SKM-1 treated with dmso at 0.1 percent for 144 hours (cell line): ENCODE measurements around the gene KRT20.

Experiments used
- DNase-seq: peaks from one replicate; lab custom pipeline; 2025; ENCODE audit not compliant: unreplicated experiment; lab: John Stamatoyannopoulos, UW

The KRT20 gene

GRCh38 chr17:40854175-40854814 lies 30.7 kb downstream of the KRT20 start:
- DNase-seq: no peak

GRCh38 chr17:40852364-40852763 lies 32.7 kb downstream of the KRT20 start:
- DNase-seq: no peak

- no peak for DNase-seq
Measured at GRCh38 chr17:40850293-40850972, 34.6 kb downstream of the KRT20 start.

- DNase-seq: no peak
Measured at GRCh38 chr17:40849723-40850122, 35.3 kb downstream of the KRT20 start.

GRCh38 chr17:40848583-40849235 lies 36.3 kb downstream of the KRT20 start:
- no peak for DNase-seq

GRCh38 chr17:40846515-40847144 lies 38.4 kb downstream of the KRT20 start:
- DNase-seq: no peak

- DNase-seq: no peak
Measured at GRCh38 chr17:40844671-40845107, 40.4 kb downstream of the KRT20 start.

GRCh38 chr17:40843242-40843641 lies 41.8 kb downstream of the KRT20 start:
- DNase-seq: no peak

GRCh38 chr17:40841246-40841645 lies 43.8 kb downstream of the KRT20 start:
- no peak for DNase-seq

- DNase-seq: no peak
Measured at GRCh38 chr17:40839194-40839593, 45.8 kb downstream of the KRT20 start.

GRCh38 chr17:40836020-40836419 lies 49.0 kb downstream of the KRT20 start:
- no peak for DNase-seq

GRCh38 chr17:40833882-40834281 lies 51.2 kb downstream of the KRT20 start:
- no peak for DNase-seq

- DNase-seq: no peak
Measured at GRCh38 chr17:40832840-40833239, 52.2 kb downstream of the KRT20 start.

GRCh38 chr17:40830085-40830776 lies 54.8 kb downstream of the KRT20 start:
- DNase-seq: no peak

GRCh38 chr17:40828454-40829044 lies 56.5 kb downstream of the KRT20 start:
- no peak for DNase-seq

GRCh38 chr17:40827746-40828453 lies 57.1 kb downstream of the KRT20 start:
- no peak for DNase-seq
